GM08714 (cell line): ENCODE measurements around the gene RAC3.

Experiments used
- H3K4me3 ChIP-seq: fragments of 200-500 bp; sonication (Bioruptor generic); 2 replicates; pipeline ENCODE4 v1.5.1; 2014; ENCODE audit warnings: mild to moderate bottlenecking, low read length, inconsistent platforms
- ZNF274 ChIP-seq: IDR thresholded peaks from 2 replicates; pipeline ENCODE4 v1.6.1; 2012; ENCODE audit warnings: mild to moderate bottlenecking, low read depth, low read length

RAC3 gene

DNA sequence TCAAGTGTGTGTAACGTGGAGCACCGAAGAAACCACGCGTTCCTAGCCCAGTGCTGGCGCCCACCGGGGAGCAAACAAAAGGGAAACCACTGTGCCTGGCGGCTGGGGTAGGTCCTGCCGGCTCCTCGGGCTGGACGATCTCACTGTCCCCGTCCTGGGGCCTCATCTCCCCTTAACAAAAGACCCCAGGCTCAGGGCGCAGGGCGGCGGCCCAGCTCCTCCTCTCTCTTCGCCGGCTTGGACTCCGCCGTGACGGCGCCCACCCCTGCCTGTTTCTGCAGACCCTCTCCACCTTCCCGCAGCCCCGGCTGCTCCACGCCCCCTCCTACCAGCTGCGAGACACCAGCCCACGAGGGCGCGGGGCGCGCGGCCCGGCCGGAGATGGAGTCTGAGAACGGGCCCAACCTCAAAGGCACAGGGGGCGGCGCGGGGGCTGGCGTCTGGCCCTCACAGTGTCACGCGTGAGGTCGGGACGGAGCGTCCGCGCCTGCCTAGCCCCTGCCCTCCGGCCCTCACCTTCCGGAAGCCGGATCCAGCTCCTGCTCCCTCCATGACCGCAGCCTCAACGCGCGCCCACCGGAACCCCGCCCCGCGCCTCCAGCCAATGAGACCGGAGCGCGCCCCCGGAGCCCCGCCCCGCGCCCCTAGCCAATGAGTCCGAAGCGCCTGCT is 9.0 kb upstream of the RAC3 start, which contains the start of gene CENPX:
Gene CENPX (minus strand): TSS at position 569 of the 671 bp plus-strand sequence. CDS start 17 bp downstream, at position 552.
- H3K4me3 ChIP-seq = peak within 1 kb of the TSS; percentile 78
- TF ChIP-seq ZNF274 = no peak

DNA sequence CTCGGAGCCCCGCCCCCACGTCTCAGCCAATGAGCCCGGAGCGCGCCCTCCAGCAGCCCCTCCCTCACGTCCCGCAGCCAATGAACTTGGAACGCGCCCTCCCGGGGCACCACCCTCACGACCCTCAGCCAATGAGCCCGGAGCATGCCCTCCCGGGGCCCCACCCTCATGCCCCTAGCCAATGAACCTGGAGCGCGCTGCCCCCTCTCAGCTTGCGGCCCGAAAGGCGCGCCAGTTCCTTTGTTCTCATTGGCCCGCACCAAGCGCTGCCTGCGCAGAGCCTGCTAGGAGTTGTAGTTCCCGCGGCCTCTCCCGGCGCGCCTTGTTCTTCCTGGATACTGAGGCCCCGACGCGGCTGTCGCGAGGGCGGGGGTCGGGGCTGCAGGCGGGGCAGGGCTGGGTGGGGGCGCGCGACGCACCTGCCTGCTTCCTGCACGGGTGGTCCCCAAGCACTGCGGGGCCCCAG is 8.5 kb upstream of the RAC3 start, which contains the start of gene LRRC45:
Gene LRRC45 (plus strand): TSS at position 325 of the 466 bp plus-strand sequence. CDS start 339 bp downstream, outside the sequence.
- no peak for TF ChIP-seq ZNF274
- peak within 1 kb of the TSS; percentile 78 for H3K4me3 ChIP-seq

DNA sequence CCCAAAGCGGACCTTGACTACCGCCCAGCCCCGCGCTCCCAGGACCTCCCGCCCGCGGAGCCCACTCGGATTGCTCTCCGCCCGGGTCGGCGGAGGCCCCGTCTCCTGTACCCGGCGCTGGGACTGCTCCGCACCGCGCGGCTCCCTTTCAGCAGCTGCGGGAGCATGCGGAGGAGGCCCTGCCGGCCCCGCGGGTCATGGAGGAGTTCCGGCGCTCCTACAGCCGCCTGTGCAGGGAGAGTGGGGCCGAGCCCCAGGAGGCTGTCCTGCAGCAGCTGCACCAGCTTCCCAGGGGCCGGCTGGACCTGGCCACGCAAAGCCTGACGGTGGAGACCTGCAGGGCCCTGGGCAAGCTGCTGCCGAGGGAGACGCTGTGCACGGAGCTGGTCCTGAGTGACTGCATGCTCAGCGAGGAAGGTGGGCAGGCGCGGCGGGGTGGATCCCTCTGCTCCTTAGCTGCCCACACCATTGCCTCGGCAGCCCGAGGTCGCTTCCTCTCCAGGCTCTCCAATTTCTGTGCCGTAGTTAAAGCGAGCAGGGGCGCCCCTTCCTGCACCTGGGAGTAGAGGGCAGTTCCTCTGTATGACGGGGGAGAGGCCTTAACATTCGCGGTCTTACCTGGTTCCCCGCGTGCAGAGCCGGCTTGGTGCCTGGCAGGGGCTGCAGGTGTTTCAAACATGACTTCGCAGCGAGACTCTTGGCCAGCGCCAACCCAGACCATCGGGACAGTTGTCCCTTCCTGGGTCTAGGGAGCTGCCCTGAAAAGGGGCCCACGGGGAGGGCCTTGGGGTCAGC is 7.8 kb upstream of the RAC3 start:
- no peak for TF ChIP-seq ZNF274
- H3K4me3 ChIP-seq = peak overlapping the region; percentile 78

DNA sequence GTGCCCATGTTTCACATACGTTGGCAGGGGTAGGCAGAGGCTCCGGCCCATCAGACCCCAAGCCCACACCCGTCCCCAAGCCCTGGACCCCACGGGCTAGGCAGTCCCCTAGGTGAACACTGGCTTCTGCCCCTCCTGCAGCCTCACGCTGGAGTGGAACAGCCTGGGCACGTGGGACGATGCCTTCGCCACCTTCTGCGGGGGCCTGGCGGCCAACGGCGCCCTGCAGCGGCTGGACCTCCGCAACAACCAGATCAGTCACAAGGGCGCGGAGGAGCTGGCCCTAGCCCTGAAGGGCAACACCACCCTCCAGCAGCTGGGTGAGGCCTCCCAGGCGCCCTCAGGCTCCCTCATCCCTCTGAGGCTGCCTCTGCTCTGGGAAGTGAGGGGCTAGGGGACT is 6.6 kb upstream of the RAC3 start:
- H3K4me3 ChIP-seq = no peak overlapping the region
- no peak for TF ChIP-seq ZNF274

DNA sequence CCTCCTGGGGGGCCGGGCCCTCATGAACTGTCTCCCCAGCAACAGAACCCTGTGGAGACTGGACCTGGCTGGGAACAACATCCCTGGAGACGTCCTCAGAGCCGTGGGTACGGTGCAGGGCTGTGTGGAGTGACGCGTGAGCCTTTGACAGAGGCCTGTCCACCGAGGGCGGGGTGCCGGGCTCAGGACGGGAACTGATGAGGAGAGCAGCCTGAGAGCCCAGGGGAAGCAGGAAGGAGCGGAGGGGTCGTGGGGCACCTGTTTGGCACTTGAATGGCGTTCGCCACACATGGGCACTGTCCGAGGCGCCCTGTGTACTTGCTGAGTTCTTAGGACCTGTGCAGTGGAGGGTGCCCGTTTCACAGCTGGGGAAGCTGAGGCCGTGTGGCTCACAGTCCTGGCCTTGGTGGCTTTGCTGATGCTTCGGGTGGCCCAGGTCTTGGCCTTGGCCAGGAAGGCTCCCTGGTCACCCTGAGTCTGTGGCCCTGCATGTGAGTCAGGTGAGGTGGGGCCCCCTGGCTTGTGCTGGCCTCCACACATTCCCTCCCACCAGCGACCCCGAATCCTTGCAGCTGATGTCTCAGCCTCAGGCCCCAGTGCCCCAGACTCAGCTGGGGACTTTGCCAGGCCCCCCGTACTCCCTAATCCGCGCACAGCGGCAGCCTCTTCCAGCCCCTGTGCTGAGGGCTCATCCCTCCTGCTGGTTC is 5.9 kb upstream of the RAC3 start:
- H3K4me3 ChIP-seq = no peak overlapping the region
- no peak for TF ChIP-seq ZNF274

DNA sequence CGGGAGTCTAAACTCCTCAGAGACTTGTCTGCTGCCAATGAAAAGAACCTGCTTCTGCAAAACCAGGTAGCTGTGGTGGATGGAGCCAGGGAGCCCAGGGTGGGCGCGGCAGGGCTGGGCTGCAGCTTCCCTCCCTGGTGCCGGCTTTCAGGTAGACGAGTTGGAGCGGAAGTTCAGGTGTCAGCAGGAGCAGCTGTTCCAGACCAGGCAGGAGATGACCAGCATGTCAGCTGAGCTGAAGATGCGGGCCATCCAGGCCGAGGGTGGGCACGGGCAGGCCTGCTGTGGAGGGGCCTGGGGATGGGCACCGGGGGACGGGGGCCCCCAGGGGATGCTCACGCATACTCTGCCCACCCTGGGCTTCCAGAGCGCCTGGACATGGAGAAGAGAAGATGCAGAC is 3.2 kb upstream of the RAC3 start:
- H3K4me3 ChIP-seq = no peak overlapping the region
- TF ChIP-seq ZNF274 = no peak

DNA sequence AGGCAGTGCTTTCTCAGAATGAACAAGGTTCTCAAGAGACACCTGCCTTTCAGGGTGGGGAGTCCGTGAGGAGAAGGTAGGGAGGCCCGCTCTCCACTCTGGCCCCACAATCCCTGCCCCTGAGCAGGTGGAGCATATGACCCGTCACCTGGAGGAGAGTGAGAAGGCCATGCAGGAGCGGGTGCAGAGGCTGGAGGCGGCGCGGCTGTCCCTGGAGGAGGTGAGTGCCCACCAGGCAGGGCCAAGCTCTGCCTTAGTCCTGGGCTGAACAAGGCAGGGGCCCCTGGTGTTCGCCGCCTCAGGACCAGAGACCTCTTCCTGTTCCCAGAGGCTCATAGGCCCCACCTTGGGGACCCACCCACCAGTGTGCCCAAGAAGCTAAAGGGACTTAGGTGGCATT is 2.5 kb upstream of the RAC3 start:
- TF ChIP-seq ZNF274 = no peak
- H3K4me3 ChIP-seq = no peak overlapping the region

DNA sequence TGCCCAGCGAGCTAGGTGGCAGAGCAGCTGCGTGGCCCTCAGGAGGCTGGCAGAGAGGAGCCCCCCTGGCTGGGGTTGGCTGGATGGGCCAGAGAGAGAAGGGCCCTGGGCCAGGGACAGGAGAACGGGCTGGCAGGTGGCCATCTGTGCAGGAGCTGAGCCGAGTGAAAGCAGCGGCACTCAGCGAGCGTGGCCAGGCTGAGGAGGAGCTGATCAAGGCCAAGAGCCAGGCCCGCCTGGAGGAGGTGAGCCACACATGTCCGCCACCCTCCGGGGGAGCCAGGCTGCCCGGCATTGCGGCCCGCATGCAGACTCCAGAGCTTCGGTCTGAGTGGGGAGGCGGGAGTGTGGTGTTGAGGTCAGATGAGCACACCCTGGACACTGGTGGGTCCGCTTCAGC is 2.1 kb upstream of the RAC3 start:
- no peak overlapping the region for H3K4me3 ChIP-seq
- TF ChIP-seq ZNF274 = no peak

DNA sequence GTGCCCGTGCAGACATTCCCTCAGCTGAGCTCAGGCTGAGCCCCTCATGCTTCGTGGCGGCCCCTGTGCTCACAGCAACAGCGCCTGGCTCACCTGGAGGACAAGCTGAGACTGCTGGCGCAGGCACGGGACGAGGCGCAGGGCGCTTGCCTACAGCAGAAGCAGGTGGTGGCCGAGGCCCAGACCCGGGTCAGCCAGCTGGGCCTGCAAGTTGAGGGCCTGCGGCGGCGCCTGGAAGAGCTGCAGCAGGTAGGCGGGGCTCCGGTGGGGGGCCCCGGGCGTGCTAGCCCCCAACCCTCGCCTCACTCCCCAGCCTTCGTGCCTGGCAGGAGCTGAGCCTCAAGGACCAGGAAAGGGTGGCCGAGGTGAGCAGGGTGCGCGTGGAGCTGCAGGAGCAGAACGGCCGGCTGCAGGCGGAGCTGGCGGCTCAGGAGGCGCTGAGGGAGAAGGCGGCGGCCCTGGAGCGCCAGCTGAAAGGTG is 1.4 kb upstream of the RAC3 start:
- H3K4me3 ChIP-seq = no peak overlapping the region
- no peak for TF ChIP-seq ZNF274

DNA sequence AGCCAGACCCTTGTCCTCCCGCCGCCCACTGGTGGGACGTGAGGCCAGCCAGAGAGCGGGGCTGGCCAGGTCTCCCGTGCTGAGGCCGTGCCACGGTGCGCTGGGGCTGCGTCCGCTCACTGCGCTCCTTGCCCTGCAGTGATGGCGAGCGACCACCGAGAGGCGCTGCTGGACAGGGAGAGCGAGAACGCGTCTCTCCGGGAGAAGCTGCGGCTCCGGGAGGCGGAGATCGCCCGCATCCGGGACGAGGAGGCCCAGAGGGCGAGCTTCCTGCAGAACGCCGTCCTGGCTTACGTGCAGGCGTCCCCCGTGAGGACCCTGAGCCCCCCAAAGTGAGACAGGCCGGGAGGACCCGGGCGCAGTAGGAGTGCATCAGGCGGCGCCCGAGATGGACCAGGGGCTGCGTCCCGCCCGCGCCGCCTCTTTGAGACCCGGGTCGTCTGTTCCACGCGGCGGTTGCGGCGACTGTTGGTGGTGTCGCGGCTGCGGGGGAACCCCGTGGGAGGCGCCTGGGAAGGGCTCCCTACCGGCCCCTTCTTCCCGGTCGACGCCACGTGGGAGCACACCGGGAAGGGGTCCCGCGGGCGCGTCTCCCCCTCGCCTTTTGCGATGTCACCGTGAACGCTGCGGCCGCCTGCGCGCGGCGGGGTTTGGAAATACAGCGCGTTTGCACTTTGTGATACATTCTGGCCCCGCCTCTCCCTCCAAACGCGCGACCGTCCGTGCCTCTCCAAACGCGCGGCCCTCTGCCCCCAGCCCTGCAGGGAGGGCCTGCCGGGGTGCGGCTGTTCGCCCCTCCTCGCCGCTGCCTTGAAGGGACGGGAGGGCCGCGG is 792 bp upstream of the RAC3 start:
- peak overlapping the region; percentile 46; the same call in 1 of the 2 replicates for H3K4me3 ChIP-seq

DNA sequence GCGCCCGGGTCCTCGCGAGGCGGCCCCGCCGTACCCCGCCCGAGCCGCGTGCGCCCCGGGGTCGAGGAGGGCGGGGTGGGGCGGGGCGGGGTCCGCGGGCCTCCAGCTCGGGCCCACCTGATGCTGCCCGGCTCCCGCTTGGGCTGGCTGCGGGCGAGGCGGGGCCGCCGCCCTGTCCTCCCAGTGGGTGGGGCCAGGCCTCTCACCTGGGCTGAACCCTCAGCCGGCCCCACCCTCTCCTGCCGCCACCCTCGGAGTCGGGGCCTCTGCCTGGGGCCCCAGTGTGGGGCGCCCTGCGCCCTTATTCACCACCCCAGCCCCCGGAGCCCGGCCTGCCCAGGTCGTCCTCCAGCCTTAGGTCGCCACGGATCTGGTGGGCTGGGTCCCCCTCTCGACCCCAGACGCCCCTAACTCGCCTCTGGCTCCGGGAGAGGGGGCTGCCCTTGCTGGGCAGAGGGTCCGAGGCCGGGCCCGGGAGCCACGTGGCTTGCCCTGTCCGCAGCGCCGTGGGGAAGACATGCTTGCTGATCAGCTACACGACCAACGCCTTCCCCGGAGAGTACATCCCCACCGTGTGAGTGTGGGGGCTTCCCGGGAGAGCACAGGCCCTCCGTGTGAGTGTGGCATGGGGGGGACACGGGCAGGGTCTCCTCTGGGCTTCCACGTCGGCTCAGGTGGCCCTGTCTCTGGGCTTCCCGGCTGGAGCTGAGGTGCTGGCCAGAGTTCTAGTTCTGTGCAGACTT is 578 bp downstream of the RAC3 start:
- no peak for TF ChIP-seq ZNF274
- H3K4me3 ChIP-seq = no peak overlapping the region

More for the DNA sequence above, 792 bp upstream of the RAC3 start:
- no peak for TF ChIP-seq ZNF274

DNA sequence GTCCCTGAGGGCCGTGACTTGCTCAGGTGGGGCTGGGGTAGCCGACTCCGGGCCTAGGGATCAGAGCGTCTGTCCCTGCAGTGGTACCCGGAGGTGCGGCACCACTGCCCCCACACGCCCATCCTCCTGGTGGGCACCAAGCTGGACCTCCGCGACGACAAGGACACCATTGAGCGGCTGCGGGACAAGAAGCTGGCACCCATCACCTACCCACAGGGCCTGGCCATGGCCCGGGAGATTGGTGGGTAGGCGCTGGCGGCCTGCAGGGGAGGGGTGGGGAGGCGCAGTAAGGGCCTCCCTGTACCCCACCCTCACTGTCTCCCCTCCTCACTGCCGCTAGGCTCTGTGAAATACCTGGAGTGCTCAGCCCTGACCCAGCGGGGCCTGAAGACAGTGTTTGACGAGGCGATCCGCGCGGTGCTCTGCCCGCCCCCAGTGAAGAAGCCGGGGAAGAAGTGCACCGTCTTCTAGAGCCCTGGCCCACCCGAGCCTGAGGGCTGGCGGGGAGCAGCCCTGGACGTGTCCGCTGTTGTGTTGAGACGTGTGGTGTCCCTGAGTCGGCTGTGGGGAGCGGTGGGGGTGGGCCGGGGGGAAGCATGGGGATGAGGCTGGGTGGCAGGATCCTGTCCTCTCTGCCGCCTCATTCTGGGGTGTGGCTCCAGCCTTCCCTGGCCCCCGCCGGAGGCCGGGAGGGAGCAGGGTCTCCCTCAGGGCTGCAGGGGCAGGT is 2.0 kb downstream of the RAC3 start:
- no peak for TF ChIP-seq ZNF274
- H3K4me3 ChIP-seq = no peak overlapping the region
